ENCODE results near the gene PTPRE.

Gene PTPRE

GRCh38 chr10:127909716-127910463 lies 3.0 kb downstream of the PTPRE start:
- H3K27me3 Mint-ChIP-seq = peaks cover 12% of the 10 kb centered on the region
- peak overlapping the region; percentile 44 for H3K4me3 Mint-ChIP-seq
- H3K4me1 Mint-ChIP-seq (ENCODE audit: low read depth) = no peaks in the 10 kb centered on the region
- no peaks in the 10 kb centered on the region for H3K9me3 Mint-ChIP-seq (ENCODE audit: low read depth)
- H3K27ac Mint-ChIP-seq = peak overlapping the region; percentile 42
- no peaks in the 10 kb centered on the region for H3K36me3 Mint-ChIP-seq

GRCh38 chr10:127910464-127910770 lies 3.5 kb downstream of the PTPRE start:
- Mint-ChIP-seq H3K4me3 (no peak overlapping the region), H3K27me3 (peaks cover 11% of the 10 kb centered on the region), H3K4me1 (ENCODE audit: low read depth) (no peaks in the 10 kb centered on the region), H3K27ac (peak overlapping the region; percentile 42), H3K9me3 (ENCODE audit: low read depth) (no peaks in the 10 kb centered on the region), H3K36me3 (no peaks in the 10 kb centered on the region)

GRCh38 chr10:127911218-127911866 lies 4.4 kb downstream of the PTPRE start:
- Mint-ChIP-seq H3K9me3 (ENCODE audit: low read depth) (no peaks in the 10 kb centered on the region), H3K27me3 (peaks cover 8% of the 10 kb centered on the region), H3K4me3 (no peak overlapping the region), H3K36me3 (no peaks in the 10 kb centered on the region), H3K27ac (no peak overlapping the region), H3K4me1 (ENCODE audit: low read depth) (no peaks in the 10 kb centered on the region)

- Mint-ChIP-seq H3K27me3 (peaks cover 8% of the 10 kb centered on the region), H3K4me3 (no peak overlapping the region), H3K4me1 (ENCODE audit: low read depth) (no peaks in the 10 kb centered on the region), H3K36me3 (no peaks in the 10 kb centered on the region), H3K9me3 (ENCODE audit: low read depth) (no peaks in the 10 kb centered on the region), H3K27ac (no peak overlapping the region)
Measured at GRCh38 chr10:127911867-127912257, 5.0 kb downstream of the PTPRE start.

GRCh38 chr10:127912607-127913367 lies 5.9 kb downstream of the PTPRE start:
- no peaks in the 10 kb centered on the region for H3K36me3 Mint-ChIP-seq

GRCh38 chr10:127913368-127913759 lies 6.5 kb downstream of the PTPRE start:
- Mint-ChIP-seq H3K36me3 (no peaks in the 10 kb centered on the region), H3K4me3 (no peak overlapping the region), H3K27ac (no peak overlapping the region)

More at GRCh38 chr10:127912607-127913367, 5.9 kb downstream of the PTPRE start:
- no peaks in the 10 kb centered on the region for H3K4me1 Mint-ChIP-seq (ENCODE audit: low read depth)
- peaks cover 8% of the 10 kb centered on the region for H3K27me3 Mint-ChIP-seq
- no peak overlapping the region for H3K27ac Mint-ChIP-seq
- H3K4me3 Mint-ChIP-seq = no peak overlapping the region
- no peaks in the 10 kb centered on the region for H3K9me3 Mint-ChIP-seq (ENCODE audit: low read depth)

GRCh38 chr10:127915324-127915723 lies 8.4 kb downstream of the PTPRE start:
- H3K9me3 Mint-ChIP-seq (ENCODE audit: low read depth) = no peaks in the 10 kb centered on the region
- H3K36me3 Mint-ChIP-seq = no peaks in the 10 kb centered on the region
- no peak overlapping the region for H3K27ac Mint-ChIP-seq
- H3K4me1 Mint-ChIP-seq (ENCODE audit: low read depth) = no peaks in the 10 kb centered on the region
- no peaks in the 10 kb centered on the region for H3K27me3 Mint-ChIP-seq
- H3K4me3 Mint-ChIP-seq = no peak overlapping the region

More at GRCh38 chr10:127913368-127913759, 6.5 kb downstream of the PTPRE start:
- Mint-ChIP-seq H3K9me3 (ENCODE audit: low read depth) (no peaks in the 10 kb centered on the region), H3K27me3 (peaks cover 4% of the 10 kb centered on the region), H3K4me1 (ENCODE audit: low read depth) (no peaks in the 10 kb centered on the region)

- Mint-ChIP-seq H3K27ac (no peak overlapping the region), H3K36me3 (no peaks in the 10 kb centered on the region), H3K27me3 (no peaks in the 10 kb centered on the region), H3K4me1 (ENCODE audit: low read depth) (no peaks in the 10 kb centered on the region), H3K4me3 (no peak overlapping the region), H3K9me3 (ENCODE audit: low read depth) (no peaks in the 10 kb centered on the region)
Measured at GRCh38 chr10:127916826-127917225, 9.9 kb downstream of the PTPRE start.

- no peaks in the 10 kb centered on the region for H3K36me3 Mint-ChIP-seq
Measured at GRCh38 chr10:127918572-127918971, 11.7 kb downstream of the PTPRE start.

GRCh38 chr10:127919418-127920271 lies 12.7 kb downstream of the PTPRE start:
- H3K36me3 Mint-ChIP-seq = no peaks in the 10 kb centered on the region
- no peaks in the 10 kb centered on the region for H3K4me1 Mint-ChIP-seq (ENCODE audit: low read depth)
- no peak overlapping the region for H3K27ac Mint-ChIP-seq
- no peaks in the 10 kb centered on the region for H3K27me3 Mint-ChIP-seq
- no peak overlapping the region for H3K4me3 Mint-ChIP-seq
- no peaks in the 10 kb centered on the region for H3K9me3 Mint-ChIP-seq (ENCODE audit: low read depth)

More at GRCh38 chr10:127918572-127918971, 11.7 kb downstream of the PTPRE start:
- no peaks in the 10 kb centered on the region for H3K9me3 Mint-ChIP-seq (ENCODE audit: low read depth)
- H3K27ac Mint-ChIP-seq = no peak overlapping the region
- no peak overlapping the region for H3K4me3 Mint-ChIP-seq
- H3K4me1 Mint-ChIP-seq (ENCODE audit: low read depth) = no peaks in the 10 kb centered on the region
- H3K27me3 Mint-ChIP-seq = no peaks in the 10 kb centered on the region

- no peak overlapping the region for H3K27ac Mint-ChIP-seq
- no peaks in the 10 kb centered on the region for H3K27me3 Mint-ChIP-seq
- H3K4me3 Mint-ChIP-seq = no peak overlapping the region
- no peaks in the 10 kb centered on the region for H3K9me3 Mint-ChIP-seq (ENCODE audit: low read depth)
- H3K36me3 Mint-ChIP-seq = no peaks in the 10 kb centered on the region
- H3K4me1 Mint-ChIP-seq (ENCODE audit: low read depth) = no peaks in the 10 kb centered on the region
Measured at GRCh38 chr10:127920306-127921074, 13.6 kb downstream of the PTPRE start.

- H3K9me3 Mint-ChIP-seq (ENCODE audit: low read depth) = no peaks in the 10 kb centered on the region
- H3K4me1 Mint-ChIP-seq (ENCODE audit: low read depth) = no peaks in the 10 kb centered on the region
- H3K4me3 Mint-ChIP-seq = no peak overlapping the region
- no peaks in the 10 kb centered on the region for H3K36me3 Mint-ChIP-seq
- H3K27ac Mint-ChIP-seq = no peak overlapping the region
- H3K27me3 Mint-ChIP-seq = no peaks in the 10 kb centered on the region
Measured at GRCh38 chr10:127921075-127921752, 14.3 kb downstream of the PTPRE start.

- no peaks in the 10 kb centered on the region for H3K4me1 Mint-ChIP-seq (ENCODE audit: low read depth)
- H3K36me3 Mint-ChIP-seq = no peaks in the 10 kb centered on the region
- no peak overlapping the region for H3K27ac Mint-ChIP-seq
- no peaks in the 10 kb centered on the region for H3K27me3 Mint-ChIP-seq
- no peaks in the 10 kb centered on the region for H3K9me3 Mint-ChIP-seq (ENCODE audit: low read depth)
- H3K4me3 Mint-ChIP-seq = no peak overlapping the region
Measured at GRCh38 chr10:127921753-127922145, 14.8 kb downstream of the PTPRE start.

GRCh38 chr10:127922206-127922605 lies 15.3 kb downstream of the PTPRE start:
- no peaks in the 10 kb centered on the region for H3K9me3 Mint-ChIP-seq (ENCODE audit: low read depth)
- no peaks in the 10 kb centered on the region for H3K36me3 Mint-ChIP-seq
- no peak overlapping the region for H3K4me3 Mint-ChIP-seq

More at GRCh38 chr10:127922206-127922605, 15.3 kb downstream of the PTPRE start:
- no peaks in the 10 kb centered on the region for H3K4me1 Mint-ChIP-seq (ENCODE audit: low read depth)
- no peak overlapping the region for H3K27ac Mint-ChIP-seq
- H3K27me3 Mint-ChIP-seq = no peaks in the 10 kb centered on the region

All from activated naive CD8-positive, alpha-beta T cell (primary cell).